Metanephros (tissue), 2 donors: Measurements from ENCODE around the gene GAST. TPM values are rescaled to one million over a fixed set of nuclear protein-coding genes. Genes with fewer than 3 reads are reported as not detected.

ENCODE experiments used
- small RNA-seq: library from RNA; depleted of rRNA; stranded (forward); fragments of <200 nt; gene quantifications from one replicate; pipeline ENCODE3, GENCODE V24; 2014; ENCODE audit warnings: low replicate concordance
- total RNA-seq: library from RNA; depleted of rRNA; stranded (reverse); fragments of >200 nt; gene quantifications from one replicate; pipeline ENCODE4 v1.2.3, GENCODE V29; 2014

GAST gene, protein sequence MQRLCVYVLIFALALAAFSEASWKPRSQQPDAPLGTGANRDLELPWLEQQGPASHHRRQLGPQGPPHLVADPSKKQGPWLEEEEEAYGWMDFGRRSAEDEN
- not detected for total RNA-seq

DNA sequence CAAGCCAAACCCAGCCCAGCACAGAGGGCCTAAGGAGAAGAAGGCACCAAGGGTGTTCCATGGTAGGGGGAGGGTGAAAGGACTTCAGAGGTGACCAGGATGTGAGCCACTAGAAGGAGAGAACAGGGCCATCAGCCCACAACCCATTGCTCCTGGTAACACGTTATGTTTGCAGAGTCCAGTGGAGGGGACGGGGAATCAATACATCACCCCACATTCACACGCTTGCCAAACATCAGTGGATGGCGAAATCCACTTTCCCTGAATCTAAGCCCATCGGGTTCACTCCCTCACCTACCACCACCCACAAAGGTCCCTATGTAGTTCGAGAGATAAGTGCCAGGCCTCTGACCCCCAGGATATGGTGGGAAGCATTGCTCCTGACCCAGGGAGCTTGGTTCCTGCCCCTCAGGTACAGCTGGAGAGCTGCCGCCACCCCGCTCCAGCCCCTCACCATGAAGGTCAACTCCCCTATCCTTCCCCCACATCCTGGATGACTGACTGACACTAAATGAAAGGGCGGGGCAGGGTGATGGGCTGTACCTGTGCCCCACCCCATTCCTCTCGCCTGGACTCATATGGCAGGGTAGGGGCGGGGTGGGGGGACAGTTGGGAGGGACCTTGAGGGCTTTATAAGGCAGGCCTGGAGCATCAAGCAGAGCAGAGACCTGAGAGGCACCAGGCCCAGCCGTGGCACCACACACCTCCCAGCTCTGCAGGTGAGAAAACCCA is at the start of gene GAST:
Gene GAST, plus strand, starts transcription at position 663 of the 732 bp plus-strand sequence. CDS start 3,106 bp downstream, outside the sequence.

DNA sequence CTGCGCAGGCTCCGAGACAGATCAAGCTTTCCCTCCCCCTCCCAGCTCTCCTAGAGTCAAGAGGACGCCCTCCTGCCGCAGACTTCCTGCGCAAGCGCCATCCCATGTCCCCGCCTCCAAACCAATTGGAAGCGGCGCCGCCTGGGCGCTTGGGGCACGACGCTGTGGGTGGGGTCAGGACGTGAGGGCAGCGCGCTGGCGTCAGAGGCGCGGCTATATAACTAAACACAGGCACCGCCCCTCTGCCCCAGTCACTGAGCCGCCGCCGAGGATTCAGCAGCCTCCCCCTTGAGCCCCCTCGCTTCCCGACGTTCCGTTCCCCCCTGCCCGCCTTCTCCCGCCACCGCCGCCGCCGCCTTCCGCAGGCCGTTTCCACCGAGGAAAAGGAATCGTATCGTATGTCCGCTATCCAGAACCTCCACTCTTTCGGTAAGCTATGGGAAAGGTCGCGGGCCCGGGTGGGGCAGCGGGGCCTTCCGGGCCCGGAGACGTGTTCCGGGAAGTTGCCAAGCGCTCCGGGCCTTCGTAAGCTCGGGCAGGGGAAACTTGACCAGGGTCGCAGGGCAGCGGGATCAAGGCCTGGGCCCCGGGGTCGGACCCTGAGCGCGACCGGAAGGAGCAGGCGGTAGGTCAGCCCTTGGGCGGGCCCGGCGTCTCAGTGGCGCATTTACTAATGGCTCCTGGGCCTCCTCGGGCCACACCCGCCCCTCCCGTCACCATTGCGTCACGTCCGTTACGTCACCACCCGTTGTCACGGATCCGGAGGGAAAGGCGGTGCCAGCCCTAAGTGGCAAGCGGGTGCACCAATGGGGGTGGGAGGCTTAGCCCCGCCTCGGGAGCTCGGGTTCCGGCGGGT is 23.3 kb upstream of the GAST start, which contains the start of gene EIF1:
Gene EIF1, plus strand, starts transcription at position 245 of the 856 bp plus-strand sequence. Its CDS starts 154 bp downstream, at position 399.

DNA sequence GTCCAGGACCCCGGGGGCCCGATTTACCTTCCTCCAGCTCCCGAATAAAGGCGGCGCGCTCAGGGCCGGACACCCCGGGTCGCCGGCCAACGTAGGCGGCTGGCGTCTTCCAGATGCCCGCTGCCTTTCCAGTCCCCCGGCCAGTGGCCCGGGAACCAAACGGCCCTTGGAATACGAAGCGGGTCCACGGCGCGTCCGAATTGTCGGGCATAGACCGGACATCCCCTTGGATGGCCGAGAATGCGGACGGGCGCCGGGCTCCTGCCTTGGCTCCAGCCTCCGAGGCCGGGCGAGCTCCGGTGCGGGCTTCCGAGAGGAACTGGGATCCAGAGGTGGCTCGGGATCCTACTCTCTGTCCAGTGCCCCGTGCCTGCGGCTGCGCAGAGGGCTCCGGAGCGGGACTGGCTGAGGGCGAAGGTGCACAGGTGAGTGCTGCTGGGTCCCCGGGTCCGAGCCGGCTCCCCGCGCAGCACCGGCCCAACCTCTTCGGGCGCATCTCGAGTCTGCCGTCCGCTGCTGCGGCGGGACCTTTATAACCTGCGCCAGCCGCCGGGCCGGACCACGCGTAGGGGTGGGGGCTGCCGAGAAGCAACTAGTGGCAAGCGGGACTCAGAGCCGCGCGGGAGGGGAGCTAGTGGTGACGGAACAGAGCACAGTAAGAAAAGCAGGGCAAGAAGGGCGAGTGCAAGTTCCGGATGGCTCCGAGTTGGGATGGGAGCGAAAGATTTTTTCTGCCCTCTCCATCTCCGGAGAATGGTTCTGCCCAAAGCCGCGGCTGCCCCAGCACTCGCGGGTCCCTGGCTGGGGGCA is 22.2 kb downstream of the GAST start, which contains the start of gene HAP1:
Gene HAP1, minus strand, starts transcription at position 505 of the 810 bp plus-strand sequence. Its CDS starts 9 bp downstream, at position 496.

Small RNAs within 50 kb of the gene (small RNA-seq; reads per million reads assigned to genes)
- gene RN7SL399P, result not detected
- not detected for gene RNA5SP442

Other genes with a start within 250 kb of the GAST start
- not detected for gene KRT32, start 244.9 kb upstream of the GAST start, total RNA-seq
- 0.41 TPM for gene KRT35, start 231.2 kb upstream of the GAST start, total RNA-seq
- not detected for gene KRT36, start 222.4 kb upstream of the GAST start, total RNA-seq
- gene KRT13, start 206.7 kb upstream of the GAST start, total RNA-seq, result 7.4 TPM
- 1.1 TPM for gene KRT15, start 193.4 kb upstream of the GAST start, total RNA-seq
- 308 TPM for gene KRT19, start 184.0 kb upstream of the GAST start, total RNA-seq
- gene KRT9, start 140.3 kb upstream of the GAST start, total RNA-seq, result not detected
- 0.29 TPM for gene KRT14, start 125.4 kb upstream of the GAST start, total RNA-seq
- not detected for gene KRT16, start 99.6 kb upstream of the GAST start, total RNA-seq
- 11.1 TPM for gene KRT17, start 87.8 kb upstream of the GAST start, total RNA-seq
- gene EIF1, start 23.4 kb upstream of the GAST start, total RNA-seq, result 128 TPM
- gene HAP1, start 22.3 kb downstream of the GAST start, total RNA-seq, result 0.64 TPM
- gene JUP, start 74.4 kb downstream of the GAST start, total RNA-seq, result 261 TPM
- gene P3H4, start 99.6 kb downstream of the GAST start, total RNA-seq, result 37.2 TPM
- 113 TPM for gene FKBP10, start 100.7 kb downstream of the GAST start, total RNA-seq
- 70.8 TPM for gene NT5C3B, start 123.9 kb downstream of the GAST start, total RNA-seq
- 0.12 TPM for gene KLHL10, start 125.5 kb downstream of the GAST start, total RNA-seq
- gene KLHL11, start 153.1 kb downstream of the GAST start, total RNA-seq, result 38.2 TPM
- 82.0 TPM for gene ACLY, start 206.6 kb downstream of the GAST start, total RNA-seq
- 1.9 TPM for gene ODAD4, start 218.3 kb downstream of the GAST start, total RNA-seq